Measurements from ENCODE around the gene SYN1.

Gene SYN1

DNA sequence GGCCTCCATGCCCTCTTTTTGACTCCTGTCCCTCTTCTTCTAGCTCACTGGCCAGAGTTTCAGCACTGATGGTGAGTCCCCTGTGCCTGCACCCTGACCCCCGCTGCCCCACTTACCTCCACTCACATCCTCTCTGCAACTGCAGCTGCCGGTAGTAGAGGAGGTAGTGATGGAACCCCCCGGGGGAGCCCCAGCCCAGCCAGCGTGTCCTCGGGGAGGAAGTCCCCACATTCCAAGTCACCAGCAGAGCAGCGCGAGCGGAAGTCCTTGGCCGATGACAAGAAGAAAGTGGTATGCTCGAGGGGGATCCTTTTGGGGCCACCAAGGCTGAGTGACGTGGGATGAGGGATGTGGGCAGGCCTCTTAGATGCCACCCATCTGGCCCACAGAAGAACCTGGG, 52.8 kb downstream of the SYN1 start:
- no peak overlapping the region for H3K4me3 Mint-ChIP-seq
- H3K27me3 Mint-ChIP-seq: no peaks in the 10 kb centered on the region
- intact Hi-C loops (cut with micrococcal nuclease): loop anchor here (10.0 kb wide), 1 partner anchor 458 kb away; no protein-coding TSS in a partner anchor
- peaks cover 44% of the 10 kb centered on the region for H3K4me1 Mint-ChIP-seq (ENCODE audit: low read depth)
- H3K36me3 Mint-ChIP-seq (ENCODE audit: low read depth): peaks cover 93% of the 10 kb centered on the region
- H3K27ac Mint-ChIP-seq: no peak overlapping the region
- no peaks in the 10 kb centered on the region for H3K9me3 Mint-ChIP-seq

DNA sequence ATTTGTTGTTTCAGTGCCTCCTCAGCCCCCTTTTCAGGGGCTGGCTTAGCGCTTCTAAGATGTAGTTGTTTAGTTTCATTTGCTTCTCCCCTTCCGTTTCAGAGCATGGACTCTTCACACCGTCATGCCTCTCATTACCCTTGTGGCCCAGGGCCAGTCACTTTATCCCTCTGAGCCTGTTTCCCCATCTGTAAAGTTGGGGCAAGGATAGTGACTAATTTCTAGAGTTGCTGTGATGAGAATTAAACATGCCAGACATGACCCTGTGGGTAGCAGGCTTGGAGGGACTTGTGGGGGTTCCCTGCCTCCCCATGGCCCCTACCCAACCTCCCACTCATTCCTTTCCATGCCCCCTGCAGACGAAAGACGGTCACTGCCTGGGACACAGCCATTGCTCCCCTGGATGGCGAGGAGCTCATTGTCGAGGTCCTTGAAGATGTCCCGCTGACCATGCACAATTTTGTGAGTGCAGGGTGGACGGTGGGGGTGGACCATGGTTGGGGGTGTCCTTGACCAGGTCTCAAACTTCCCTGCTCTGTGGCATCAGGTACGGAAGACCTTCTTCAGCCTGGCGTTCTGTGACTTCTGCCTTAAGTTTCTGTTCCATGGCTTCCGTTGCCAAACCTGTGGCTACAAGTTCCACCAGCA, 55.1 kb downstream of the SYN1 start:
- Mint-ChIP-seq H3K4me1 (ENCODE audit: low read depth) (peaks cover 37% of the 10 kb centered on the region), H3K27ac (peak overlapping the region; percentile 30), H3K9me3 (no peaks in the 10 kb centered on the region), H3K36me3 (ENCODE audit: low read depth) (peaks cover 82% of the 10 kb centered on the region), H3K4me3 (no peak overlapping the region), H3K27me3 (no peaks in the 10 kb centered on the region)
- intact Hi-C loops (cut with micrococcal nuclease): loop anchor here (5.0 to 10.0 kb wide), 2 partner anchors 73 to 460 kb away; no protein-coding TSS in a partner anchor

DNA sequence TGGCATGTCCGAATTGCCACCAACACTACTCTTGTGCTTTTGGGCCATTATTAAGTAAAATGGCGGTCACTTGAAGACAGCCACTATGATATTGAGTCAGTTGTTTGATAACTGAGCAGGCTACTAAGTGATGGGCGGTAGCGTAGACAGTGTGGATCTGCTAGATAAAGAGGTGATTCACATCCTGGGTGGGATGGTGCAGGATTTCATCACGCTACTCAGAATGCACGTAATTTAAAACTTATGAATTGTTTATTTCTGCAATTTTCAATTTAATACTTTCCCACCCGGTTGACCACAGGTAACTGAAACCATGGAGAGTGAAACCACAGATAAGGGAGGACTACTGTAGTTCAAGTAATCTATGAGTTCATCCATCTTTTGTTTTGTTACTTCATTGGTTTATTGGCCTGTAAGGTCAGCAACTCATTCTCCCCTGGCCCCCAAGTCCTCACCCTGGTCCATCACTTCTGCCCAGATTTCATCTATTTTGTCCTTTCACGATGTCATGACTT, 55.8 kb downstream of the SYN1 start:
- H3K27me3 Mint-ChIP-seq: no peaks in the 10 kb centered on the region
- H3K9me3 Mint-ChIP-seq: no peaks in the 10 kb centered on the region
- intact Hi-C loops (cut with micrococcal nuclease): loop anchor here (5.0 to 10.0 kb wide), 2 partner anchors 73 to 461 kb away; no protein-coding TSS in a partner anchor
- peaks cover 75% of the 10 kb centered on the region for H3K36me3 Mint-ChIP-seq (ENCODE audit: low read depth)
- H3K27ac Mint-ChIP-seq: no peak overlapping the region
- H3K4me1 Mint-ChIP-seq (ENCODE audit: low read depth): peaks cover 37% of the 10 kb centered on the region
- no peak overlapping the region for H3K4me3 Mint-ChIP-seq

DNA sequence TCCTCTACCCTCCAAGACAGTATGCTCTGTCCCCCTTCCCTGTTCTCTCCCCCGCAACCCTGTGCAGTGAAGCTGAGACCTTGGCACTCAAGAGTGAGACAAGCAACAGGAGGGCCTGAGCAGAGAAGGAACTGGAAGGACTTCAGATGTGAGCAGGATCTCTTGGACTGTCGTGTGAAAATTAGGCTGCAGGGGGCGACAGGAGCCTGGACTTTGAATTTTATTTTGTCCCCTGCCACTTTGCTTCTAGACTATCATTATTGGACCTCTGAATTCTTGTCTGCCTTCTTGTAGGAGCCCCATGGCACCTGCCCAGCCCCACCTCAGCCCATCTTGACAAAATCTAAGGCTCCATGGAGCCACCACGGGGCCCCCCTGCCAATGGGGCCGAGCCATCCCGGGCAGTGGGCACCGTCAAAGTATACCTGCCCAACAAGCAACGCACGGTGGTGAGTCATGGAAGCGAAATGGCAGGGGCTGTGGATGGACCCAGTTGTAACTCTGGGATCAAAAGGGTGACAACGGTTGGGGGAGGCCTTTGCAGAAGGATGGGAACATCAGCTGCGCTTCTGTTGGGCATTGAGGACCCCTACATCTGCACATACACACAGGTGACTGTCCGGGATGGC, 56.9 kb downstream of the SYN1 start:
- intact Hi-C loops (cut with micrococcal nuclease): loop anchor here (5.0 to 10.0 kb wide), 2 partner anchors 75 to 462 kb away; no protein-coding TSS in a partner anchor
- no peaks in the 10 kb centered on the region for H3K27me3 Mint-ChIP-seq
- peak overlapping the region; percentile 96 for H3K27ac Mint-ChIP-seq
- peaks cover 37% of the 10 kb centered on the region for H3K4me1 Mint-ChIP-seq (ENCODE audit: low read depth)
- peak overlapping the region; percentile 89 for H3K4me3 Mint-ChIP-seq
- no peaks in the 10 kb centered on the region for H3K9me3 Mint-ChIP-seq
- peaks cover 66% of the 10 kb centered on the region for H3K36me3 Mint-ChIP-seq (ENCODE audit: low read depth)

DNA sequence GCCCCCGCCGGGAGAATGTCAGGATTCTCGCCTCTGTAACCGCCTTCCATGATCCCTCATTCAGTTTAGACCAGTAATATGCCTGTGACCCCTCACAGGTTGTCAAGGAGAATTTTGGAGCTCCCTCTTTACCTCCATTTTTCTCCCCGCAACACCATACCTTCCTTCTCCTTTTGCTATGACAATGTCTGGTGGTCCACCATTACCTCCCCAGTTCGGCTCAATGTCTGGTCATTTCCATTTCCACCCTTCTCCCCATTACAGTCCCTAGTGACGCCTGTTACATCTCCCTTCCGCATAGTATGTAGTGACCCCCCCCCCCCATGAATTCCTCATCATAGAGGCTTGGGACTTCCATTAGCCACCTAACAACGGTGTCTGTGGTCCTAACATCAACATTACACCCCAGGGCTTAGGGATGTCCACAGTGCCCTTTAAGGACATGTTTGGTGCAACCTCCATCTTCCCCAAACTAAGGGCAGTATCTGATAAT, 58.0 kb downstream of the SYN1 start:
- peak overlapping the region; percentile 89 for H3K4me3 Mint-ChIP-seq
- H3K27ac Mint-ChIP-seq: peak overlapping the region; percentile 96
- peaks cover 56% of the 10 kb centered on the region for H3K36me3 Mint-ChIP-seq (ENCODE audit: low read depth)
- no peaks in the 10 kb centered on the region for H3K27me3 Mint-ChIP-seq
- intact Hi-C loops (cut with micrococcal nuclease): loop anchor here (5.0 to 10.0 kb wide), 2 partner anchors 76 to 463 kb away; no protein-coding TSS in a partner anchor
- H3K9me3 Mint-ChIP-seq: no peaks in the 10 kb centered on the region
- peaks cover 41% of the 10 kb centered on the region for H3K4me1 Mint-ChIP-seq (ENCODE audit: low read depth)

DNA sequence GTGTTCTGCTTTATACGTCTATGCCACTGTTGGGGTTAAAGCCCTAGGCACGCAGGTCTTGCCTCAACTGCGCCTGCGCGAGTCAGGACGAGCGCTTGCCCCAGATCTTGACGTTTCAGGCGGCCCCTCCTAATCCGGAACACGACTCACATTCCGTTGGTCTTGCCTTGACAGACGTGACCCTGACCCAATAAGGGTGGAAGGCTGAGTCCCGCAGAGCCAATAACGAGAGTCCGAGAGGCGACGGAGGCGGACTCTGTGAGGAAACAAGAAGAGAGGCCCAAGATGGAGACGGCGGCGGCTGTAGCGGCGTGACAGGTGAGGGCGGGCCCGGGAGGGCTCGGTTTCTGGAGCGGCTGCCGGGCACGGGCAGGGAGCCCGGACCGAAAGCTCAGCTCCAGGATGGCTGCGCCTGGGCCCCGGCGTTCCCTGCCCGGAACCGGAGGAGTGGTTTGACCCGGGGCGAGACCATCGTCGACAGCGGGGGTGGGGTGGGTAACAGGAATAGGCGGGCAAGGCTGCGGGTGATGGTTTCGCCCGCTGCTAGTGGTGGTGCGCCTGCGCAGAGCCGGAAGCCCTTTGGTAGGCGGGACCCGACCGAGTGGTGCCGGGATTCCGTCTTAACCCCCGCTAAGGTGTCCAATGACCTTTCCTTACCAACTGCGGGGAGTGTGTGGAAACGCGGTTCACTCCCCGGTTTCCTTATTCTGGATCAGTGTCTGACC, 58.6 kb downstream of the SYN1 start, which contains the start of gene ARAF:
TSS of gene ARAF (plus strand) at position 272 of the 725 bp plus-strand sequence. CDS start 1,763 bp downstream, outside the sequence.
- Mint-ChIP-seq H3K27ac (peak within 1 kb of the TSS; percentile 96), H3K27me3 (no peaks in the 10 kb centered on the region), H3K36me3 (ENCODE audit: low read depth) (peaks cover 50% of the 10 kb centered on the region), H3K4me1 (ENCODE audit: low read depth) (peaks cover 44% of the 10 kb centered on the region), H3K9me3 (no peaks in the 10 kb centered on the region), H3K4me3 (peak within 1 kb of the TSS; percentile 89)
- intact Hi-C loops (cut with micrococcal nuclease): loop anchor here (5.0 to 10.0 kb wide), 2 partner anchors 76 to 464 kb away; no protein-coding TSS in a partner anchor

DNA sequence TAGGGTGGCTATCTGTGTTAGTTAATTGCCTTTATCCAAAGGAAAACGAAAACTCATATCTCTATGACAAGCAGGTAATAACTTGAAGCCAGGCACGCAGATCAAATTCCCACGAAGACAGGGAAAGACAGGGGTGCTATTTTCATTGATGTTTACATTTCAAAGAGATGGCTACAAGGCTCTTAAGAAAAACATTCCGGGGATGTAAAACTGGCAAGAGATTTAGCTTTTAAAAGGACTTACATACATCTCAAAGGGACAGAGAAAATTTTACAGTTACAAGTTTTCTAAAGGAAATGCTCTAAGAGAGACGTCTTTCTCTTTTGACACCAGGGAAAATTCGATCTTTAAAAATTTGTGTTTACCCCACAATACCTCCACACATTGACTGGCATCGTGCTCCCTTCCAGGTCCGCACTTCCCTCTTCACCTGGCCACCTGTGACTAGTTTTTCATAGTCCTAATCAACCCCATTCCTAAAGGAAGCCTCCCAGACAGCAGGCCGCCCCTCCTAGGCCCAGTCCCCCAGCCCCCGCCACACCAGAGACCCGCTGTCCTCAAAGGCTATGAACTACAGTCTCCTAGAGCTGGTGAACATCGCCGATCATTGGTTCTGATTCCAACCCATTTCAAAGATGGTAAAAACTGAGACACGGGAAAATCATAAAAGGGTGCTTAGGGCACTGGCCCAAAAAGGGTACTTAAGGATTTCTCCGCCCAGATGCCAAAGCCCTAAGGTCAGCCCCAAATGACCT, 59.3 kb downstream of the SYN1 start:
- intact Hi-C loops (cut with micrococcal nuclease): loop anchor here (5.0 to 10.0 kb wide), 2 partner anchors 77 to 464 kb away; no protein-coding TSS in a partner anchor
- Mint-ChIP-seq H3K4me1 (ENCODE audit: low read depth) (peaks cover 44% of the 10 kb centered on the region), H3K4me3 (peak overlapping the region; percentile 89), H3K27me3 (no peaks in the 10 kb centered on the region), H3K36me3 (ENCODE audit: low read depth) (peaks cover 46% of the 10 kb centered on the region), H3K9me3 (no peaks in the 10 kb centered on the region), H3K27ac (peak overlapping the region; percentile 96)

DNA sequence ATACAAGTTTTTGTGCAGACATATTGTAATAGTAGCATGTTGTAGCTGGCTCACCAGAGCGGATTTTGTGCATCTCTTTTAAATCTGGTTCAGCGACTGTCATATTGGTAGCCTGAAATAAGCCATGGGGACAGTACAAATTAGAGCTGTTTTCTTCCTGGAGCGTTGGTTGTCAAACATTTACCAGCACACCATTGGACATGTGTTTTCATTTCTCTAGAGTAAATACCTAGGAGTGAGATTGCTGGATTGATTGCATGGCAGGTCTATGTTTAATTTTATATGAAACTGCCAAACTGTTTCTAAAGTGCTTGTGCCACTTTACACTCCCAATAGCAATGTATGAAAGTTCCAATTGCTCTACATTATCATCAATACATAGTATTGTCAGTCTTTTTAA, 61.2 kb downstream of the SYN1 start:
- H3K36me3 Mint-ChIP-seq (ENCODE audit: low read depth): peaks cover 27% of the 10 kb centered on the region
- no peak overlapping the region for H3K4me3 Mint-ChIP-seq
- no peaks in the 10 kb centered on the region for H3K9me3 Mint-ChIP-seq
- no peaks in the 10 kb centered on the region for H3K27me3 Mint-ChIP-seq
- peaks cover 32% of the 10 kb centered on the region for H3K4me1 Mint-ChIP-seq (ENCODE audit: low read depth)
- intact Hi-C loops (cut with micrococcal nuclease): no loop called here
- no peak overlapping the region for H3K27ac Mint-ChIP-seq

DNA sequence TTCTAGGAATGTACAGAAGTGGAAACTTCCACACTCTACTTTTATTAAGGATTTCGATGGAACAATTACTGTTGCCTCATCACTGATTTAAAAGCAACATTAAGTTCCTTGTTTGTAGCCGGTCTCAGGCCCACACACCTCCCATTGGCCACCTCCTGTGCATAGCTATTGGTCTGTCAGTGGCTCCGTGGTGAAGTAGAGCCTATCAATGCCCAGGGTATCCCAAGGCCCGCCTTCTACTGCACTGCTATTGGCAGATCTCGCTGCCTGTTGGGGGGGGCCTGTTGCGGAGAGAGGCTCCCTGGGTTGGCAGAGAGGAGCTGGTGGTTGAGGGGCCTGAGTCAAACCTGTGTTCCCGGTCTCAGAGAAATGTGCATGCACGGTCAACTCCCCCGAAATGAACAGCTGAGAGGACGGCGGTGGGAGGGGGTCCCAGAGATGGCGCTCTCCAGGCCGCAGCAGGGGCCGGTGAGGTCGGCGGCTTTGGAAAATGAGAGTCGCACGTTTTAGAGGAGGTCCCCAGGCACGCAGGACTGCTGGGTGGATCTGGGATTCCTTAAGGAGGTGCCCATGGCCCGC, 63.5 kb downstream of the SYN1 start:
- intact Hi-C loops (cut with micrococcal nuclease): no loop called here
- H3K9me3 Mint-ChIP-seq: no peaks in the 10 kb centered on the region
- H3K27me3 Mint-ChIP-seq: no peaks in the 10 kb centered on the region
- H3K4me1 Mint-ChIP-seq (ENCODE audit: low read depth): peaks cover 31% of the 10 kb centered on the region
- H3K27ac Mint-ChIP-seq: peak overlapping the region; percentile 97
- peaks cover 5% of the 10 kb centered on the region for H3K36me3 Mint-ChIP-seq (ENCODE audit: low read depth)
- H3K4me3 Mint-ChIP-seq: peak overlapping the region; percentile 89

DNA sequence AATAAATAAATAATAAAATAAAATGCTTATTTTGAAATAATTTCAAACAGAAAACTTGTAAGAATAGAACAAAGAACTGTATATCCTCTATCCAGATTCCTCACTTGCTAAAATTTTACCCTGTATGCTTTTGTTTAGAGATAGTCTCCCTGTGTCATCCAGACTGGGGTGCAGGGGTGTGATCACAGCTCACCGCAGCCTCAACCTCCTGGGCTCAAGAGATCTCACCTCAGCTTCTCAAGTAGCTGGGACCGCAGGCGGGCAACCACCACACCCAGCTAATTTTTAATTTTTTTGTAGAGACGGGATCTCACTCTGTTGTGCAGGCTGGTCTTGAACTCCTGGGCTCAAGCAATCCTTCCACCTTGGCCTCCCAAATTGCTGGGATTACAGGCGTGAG, 76.2 kb downstream of the SYN1 start:
- H3K4me3 Mint-ChIP-seq: no peak overlapping the region
- no peaks in the 10 kb centered on the region for H3K36me3 Mint-ChIP-seq (ENCODE audit: low read depth)
- H3K27me3 Mint-ChIP-seq: no peaks in the 10 kb centered on the region
- no peak overlapping the region for H3K27ac Mint-ChIP-seq
- intact Hi-C loops (cut with micrococcal nuclease): no loop called here
- H3K9me3 Mint-ChIP-seq: no peaks in the 10 kb centered on the region
- peaks cover 6% of the 10 kb centered on the region for H3K4me1 Mint-ChIP-seq (ENCODE audit: low read depth)

DNA sequence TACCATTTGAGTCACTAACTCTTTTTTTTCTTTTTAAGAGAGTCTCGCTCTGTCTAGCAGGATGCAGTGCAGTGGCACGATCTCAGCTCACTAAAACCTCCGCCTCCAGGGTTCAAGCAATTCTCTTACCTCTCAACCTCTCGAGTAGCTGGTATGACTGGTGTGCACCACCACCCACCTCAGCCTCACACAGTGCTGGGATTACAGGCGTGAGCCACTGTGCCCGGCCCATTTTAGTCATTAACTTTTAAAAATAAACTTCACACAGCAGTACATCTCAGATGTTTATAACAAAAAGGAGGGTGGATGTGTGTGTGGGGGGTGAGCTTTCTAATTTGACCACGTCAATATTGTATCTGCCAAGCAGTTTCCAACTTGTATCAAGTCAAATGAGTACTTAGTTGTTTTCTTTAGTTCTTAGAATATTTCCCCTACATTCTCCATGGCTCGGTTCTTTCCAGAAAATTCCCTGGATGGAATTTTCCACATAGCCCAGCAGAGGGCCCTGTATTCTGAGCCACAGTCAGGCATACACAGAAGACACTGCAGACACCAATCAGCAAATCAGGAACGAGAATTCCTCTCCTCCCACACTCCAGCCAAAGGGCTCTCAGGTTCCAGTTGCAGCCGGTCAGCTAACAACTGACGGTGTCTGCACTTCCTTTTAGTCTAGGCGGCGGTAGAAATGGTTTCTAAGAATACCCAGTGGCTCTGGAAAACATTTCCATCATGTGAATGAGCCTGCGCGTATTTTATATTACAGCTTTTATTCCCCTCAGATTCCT, 78.7 kb downstream of the SYN1 start:
- intact Hi-C loops (cut with micrococcal nuclease): no loop called here
- H3K4me1 Mint-ChIP-seq (ENCODE audit: low read depth): peaks cover 6% of the 10 kb centered on the region
- no peak overlapping the region for H3K27ac Mint-ChIP-seq
- H3K4me3 Mint-ChIP-seq: no peak overlapping the region
- no peaks in the 10 kb centered on the region for H3K9me3 Mint-ChIP-seq
- no peaks in the 10 kb centered on the region for H3K36me3 Mint-ChIP-seq (ENCODE audit: low read depth)
- H3K27me3 Mint-ChIP-seq: no peaks in the 10 kb centered on the region

DNA sequence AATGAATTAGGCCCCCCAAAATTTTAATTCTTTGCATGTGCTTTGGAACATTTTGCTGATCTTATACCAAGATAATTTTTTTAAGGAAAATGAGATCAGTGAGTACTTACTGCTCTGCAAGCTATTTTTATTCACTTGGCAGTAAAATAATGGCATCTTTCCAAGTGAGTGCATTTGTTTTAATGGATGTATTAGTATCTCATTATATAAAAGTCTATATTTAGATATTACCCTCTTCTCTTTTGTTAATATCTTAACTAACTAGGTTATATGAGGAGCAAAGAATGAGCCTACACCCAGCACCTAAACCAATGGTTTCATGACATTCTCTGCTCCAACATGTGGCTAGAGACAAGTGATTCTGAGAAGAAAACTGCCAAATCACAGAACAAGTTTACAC, 79.8 kb downstream of the SYN1 start:
- intact Hi-C loops (cut with micrococcal nuclease): no loop called here
- Mint-ChIP-seq H3K27me3 (no peaks in the 10 kb centered on the region), H3K4me1 (ENCODE audit: low read depth) (no peaks in the 10 kb centered on the region), H3K27ac (no peak overlapping the region), H3K4me3 (no peak overlapping the region), H3K9me3 (no peaks in the 10 kb centered on the region), H3K36me3 (ENCODE audit: low read depth) (no peaks in the 10 kb centered on the region)

Measured in dendritic cell treated with granulocyte-macrophage colony-stimulating factor and Interleukin-4, amounts not matched to agents 40 ng/mL and 50 ng/mL, for 4 days (primary cell).